HG03575 (cell line): Measurements from ENCODE around the gene NOC2L.

ENCODE experiments used
- ATAC-seq: cut with Tn5 transposase; IDR thresholded peaks from one replicate; pipeline ENCODE4 v1.9.1; 2021; ENCODE audit not compliant: unreplicated experiment, insufficient number of reproducible peaks, low FRiP score; ENCODE audit errors: extremely low read depth

Gene NOC2L

DNA sequence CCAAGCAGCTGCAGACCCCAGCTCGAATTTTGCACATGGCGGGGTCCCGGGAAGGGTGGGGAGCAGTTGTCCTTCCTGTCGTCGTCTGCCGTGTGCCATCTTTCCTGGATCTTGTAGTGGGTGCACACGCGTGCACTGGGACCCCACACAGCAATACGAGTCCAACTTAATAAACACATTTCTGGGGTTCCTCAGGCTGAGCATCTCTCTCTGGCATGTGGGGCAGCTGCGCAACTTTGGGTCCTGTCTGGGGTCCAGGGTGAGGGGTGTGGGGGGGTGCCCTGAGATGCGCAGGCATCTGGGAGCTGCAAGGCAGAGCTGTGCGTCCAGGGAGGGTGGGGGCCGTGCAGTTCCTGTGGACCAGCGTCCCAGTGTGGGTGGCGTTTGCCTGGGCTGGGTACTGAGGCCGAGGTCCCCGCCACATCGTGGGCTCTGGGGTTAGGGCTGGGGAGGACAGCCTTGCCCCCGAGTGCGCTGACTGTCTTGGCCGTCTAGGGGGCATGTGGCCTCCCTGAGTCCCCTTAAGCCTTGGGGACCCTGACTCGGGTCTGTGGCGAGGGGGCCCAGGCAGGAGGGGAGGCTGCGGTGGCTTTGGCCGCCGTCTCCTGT lies 6.6 kb upstream of the NOC2L start:
- no peak for ATAC-seq

DNA sequence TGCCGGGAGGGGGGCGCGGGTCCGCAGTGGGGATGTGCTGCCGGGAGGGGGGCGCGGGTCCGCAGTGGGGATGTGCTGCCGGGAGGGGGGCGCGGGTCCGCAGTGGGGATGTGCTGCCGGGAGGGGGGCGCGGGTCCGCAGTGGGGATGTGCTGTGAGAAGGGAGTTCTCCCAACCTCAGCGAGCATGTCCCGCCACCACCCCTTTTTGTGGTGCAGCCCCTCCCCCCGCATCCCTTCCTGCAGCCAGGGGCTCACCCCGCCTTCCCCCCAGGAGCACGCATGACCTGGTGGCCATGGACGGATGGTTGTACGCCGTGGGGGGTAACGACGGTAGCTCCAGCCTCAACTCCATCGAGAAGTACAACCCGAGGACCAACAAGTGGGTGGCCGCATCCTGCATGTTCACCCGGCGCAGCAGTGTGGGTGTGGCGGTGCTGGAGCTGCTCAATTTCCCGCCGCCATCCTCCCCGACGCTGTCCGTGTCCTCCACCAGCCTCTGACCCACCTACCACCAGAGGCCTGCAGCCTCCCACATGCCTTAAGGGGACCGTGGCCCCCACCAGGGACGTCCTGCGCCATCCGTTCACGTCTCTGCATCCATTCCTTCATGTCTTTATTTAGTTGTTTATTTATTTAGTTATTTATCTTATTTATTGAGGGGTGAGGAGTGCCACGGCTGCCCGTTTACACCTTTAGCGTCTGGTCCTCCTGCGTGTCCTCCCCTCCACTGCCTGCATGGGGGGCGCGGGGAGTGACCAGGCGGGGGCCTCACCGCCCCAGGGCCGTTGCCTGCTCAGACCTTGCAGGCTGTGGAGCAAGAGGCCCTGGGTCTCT lies 5.9 kb upstream of the NOC2L start:
- no peak for ATAC-seq

DNA sequence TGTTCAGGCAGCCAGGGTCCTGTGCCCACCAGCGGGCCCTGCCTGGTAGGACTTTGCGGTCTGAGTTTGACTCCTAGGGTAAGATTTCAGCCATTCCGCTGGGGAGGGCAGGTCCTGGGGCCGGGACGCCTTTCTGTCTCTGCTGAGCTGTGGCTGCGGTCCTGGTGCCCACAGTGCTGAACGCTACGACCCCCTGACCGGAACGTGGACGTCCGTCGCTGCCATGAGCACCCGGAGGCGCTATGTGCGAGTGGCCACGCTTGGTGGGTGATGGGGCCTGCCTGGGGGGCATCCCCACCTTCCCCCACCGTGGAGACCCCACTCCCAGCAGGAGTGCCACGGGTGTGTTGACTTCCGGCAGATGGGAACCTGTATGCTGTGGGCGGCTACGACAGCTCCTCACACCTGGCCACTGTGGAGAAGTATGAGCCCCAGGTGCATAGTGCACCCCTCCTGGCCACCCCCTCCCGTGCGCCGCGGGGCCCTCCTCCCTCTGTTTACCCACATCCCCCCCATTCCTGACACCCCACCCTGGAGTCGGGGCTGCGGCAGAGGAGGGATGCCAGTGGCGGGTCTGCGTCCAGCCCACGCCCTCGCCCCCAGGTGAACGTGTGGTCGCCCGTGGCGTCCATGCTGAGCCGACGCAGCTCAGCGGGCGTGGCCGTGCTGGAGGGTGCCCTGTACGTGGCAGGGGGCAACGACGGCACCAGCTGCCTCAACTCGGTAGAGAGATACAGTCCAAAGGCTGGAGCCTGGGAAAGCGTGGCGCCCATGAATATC lies 4.9 kb upstream of the NOC2L start:
- no peak for ATAC-seq

DNA sequence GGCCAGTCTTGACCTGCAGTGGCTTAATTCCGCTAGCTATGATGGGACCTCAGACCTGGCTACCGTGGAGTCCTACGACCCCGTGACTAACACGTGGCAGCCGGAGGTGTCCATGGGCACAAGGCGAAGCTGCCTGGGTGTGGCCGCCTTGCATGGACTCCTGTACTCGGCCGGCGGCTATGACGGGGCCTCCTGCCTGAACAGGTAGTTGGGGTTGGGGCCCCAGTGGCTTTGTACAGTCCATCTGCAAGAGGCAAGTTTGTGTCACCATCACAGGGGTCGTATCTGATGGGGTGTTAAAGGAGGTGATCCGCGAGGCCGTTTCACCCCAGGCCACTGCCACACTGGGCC lies 4.2 kb upstream of the NOC2L start:
- ATAC-seq: no peak

DNA sequence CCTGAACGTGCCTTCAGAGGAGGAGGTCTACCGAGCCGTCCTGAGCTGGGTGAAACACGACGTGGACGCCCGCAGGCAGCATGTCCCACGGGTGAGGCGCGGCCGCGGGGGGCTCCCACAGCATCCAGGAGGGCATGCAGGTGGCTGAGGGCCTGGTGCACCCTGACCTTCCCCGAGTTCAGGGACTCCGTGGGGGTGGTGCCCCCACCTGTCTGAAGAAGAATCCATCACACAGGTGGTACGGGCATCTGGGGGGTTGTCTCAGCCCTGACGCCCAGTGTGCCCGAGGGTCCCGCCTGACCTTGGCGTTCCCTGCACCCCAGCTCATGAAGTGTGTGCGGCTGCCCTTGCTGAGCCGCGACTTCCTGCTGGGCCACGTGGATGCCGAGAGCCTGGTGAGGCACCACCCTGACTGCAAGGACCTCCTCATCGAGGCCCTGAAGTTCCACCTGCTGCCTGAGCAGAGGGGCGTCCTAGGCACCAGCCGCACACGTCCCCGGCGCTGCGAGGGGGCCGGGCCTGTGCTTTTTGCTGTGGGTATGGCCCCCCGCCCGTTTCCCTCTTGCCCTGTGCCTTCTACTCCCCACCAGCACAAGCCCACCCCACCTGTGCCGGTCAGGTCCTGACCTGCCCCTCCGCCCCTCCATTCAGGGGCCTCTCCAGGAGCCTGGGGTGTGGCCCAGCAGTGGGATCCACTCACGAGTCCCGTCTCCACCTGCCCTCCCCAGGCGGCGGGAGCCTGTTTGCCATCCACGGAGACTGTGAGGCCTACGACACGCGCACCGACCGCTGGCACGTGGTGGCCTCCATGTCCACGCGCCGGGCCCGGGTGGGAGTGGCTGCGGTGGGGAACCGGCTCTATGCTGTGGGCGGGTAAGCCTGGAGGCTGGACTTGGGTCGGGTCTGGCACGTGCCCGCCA lies 3.6 kb upstream of the NOC2L start:
- ATAC-seq: no peak

DNA sequence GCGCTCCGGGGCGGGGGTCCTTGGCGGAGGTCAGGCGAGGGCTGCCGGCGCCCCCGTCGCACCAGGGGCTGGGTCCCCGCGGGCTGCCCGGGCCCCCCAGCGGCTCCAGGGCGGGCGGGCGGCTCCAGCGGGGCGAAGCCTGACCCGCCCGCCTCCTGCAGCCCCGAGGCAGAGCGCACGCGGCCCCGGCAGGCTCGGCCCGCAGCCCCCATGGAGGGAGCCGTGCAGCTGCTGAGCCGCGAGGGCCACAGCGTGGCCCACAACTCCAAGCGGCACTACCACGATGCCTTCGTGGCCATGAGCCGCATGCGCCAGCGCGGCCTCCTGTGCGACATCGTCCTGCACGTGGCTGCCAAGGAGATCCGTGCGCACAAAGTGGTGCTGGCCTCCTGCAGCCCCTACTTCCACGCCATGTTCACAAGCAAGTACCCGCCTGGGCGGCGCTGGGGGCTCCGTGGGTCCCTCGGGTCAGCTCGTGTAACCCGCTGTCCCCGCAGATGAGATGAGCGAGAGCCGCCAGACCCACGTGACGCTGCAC lies 2.1 kb upstream of the NOC2L start:
- ATAC-seq: no peak

DNA sequence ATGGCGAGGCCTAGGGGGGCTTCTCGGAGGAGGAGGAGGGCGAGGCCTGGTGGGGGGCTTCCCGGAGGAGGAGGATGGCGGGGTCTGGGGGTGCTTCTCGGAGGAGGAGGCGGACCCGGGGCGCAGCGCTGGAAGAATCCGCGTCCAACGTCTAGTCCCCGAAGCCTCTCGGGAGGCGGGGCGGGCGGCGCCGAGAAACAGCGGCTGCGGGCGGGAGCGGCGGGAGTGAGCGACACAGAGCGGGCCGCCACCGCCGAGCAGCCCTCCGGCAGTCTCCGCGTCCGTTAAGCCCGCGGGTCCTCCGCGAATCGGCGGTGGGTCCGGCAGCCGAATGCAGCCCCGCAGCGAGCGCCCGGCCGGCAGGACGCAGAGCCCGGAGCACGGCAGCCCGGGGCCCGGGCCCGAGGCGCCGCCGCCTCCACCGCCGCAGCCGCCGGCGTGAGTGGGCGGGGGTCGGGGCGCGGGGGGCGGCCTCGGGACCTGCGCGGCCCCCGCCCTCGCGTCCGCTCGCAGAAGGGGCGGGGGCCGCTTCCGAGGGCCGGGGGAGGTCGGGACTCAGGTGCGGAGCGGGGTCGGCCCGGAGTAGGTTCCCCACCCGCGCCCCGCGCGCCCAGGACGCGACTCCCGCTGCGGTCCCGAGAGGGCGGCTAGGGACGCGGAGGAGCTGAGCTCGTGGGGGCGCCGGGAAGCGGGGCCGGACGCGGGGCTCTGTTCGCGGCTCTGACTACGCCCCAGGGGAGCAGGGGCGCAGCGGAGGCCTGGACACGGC lies 1.5 kb upstream of the NOC2L start, which contains the start of gene KLHL17:
Gene KLHL17, plus strand, starts transcription at position 222 of the 769 bp plus-strand sequence. Its CDS starts 110 bp downstream, at position 332.
- no peak for ATAC-seq

DNA sequence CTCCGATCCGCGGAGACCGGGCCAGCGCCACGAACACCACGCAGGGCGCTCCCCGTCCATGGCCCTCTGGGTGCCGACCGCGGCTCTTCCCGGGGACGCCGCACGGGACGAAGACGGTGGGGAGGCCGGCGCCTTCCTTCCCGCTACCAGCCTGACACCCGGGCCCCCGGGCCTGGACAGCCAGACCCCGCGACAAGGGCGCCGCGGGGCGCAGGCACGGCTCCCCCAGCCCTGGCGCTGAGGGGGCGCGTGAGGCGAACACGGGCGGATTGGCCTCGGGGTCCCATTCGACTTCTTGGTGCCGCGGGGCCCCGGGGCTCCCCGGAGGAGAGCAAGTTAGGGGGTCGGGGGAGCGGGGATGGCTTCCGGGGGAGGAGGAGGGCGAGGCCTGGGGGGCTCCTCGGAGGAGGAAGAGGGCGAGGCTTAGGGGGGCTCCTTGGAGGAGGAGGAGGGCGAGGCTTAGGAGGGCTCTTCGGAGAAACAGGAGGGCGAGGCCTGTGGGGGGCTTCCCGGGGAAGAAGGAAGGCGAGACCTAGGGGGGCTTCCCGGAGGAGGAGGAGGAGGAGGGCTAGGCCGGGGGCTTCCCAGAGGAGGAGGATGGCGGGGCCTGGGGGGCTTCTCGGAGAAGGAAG lies 791 bp upstream of the NOC2L start:
- no peak for ATAC-seq

DNA sequence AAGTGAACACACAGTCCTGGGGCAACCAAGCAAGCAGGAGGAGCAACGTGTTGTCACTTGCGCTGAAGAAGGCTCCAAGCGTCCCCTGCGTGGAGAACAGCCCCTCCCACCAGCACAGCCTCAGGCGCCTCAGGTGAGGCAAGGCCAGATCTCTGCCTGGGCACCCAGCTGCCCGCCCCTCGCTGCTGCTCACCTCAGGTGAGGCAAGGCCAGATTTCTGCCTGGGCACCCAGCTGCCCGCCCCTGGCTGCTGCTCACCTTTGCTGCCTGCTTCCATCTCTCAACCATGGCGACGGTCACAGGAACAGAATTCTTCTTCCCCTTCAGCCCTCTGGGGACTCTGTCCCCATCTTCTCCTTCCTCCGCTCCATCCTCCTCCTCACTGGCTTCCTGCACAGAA lies 2.4 kb downstream of the NOC2L start:
- no peak for ATAC-seq

DNA sequence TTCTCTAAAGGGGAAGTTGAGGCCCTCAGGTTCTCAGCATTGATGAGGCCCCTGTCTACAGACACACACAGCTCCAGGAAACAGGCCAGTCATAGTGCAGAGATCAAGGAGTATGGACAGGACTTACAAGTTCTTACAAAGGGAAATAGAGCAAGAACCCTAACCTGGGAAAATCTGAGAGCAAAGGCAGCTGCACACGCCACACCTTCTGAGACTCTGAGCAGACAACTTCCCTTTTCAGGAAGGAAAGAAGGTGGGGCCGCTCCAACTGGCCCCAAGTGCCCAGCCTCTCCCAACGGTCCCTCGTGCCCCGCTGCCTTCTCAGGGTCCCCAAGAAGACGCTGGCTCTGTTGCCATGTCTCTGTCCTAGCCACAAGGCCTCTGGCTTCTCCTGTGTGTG lies 3.6 kb downstream of the NOC2L start:
- ATAC-seq: no peak

DNA sequence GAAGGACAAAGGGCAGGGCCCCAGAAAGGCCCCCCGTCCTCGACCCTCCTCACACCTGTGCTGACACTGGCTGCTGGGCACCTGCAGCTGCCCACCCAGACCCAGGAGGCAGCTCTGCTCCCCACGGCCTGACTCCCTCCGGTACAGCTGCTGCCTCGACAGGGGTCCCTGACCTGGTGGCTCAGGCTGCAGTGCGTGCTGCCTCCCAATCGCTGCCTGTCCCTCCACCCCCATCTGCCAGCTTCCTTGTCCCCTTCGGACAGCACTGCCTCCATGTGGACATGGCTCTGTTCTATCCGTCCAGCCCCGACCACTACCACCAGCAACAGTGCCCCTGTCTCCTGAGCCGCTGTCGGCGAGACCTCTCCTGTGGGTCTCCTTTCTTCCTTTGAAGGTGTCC lies 4.1 kb downstream of the NOC2L start:
- ATAC-seq: no peak

DNA sequence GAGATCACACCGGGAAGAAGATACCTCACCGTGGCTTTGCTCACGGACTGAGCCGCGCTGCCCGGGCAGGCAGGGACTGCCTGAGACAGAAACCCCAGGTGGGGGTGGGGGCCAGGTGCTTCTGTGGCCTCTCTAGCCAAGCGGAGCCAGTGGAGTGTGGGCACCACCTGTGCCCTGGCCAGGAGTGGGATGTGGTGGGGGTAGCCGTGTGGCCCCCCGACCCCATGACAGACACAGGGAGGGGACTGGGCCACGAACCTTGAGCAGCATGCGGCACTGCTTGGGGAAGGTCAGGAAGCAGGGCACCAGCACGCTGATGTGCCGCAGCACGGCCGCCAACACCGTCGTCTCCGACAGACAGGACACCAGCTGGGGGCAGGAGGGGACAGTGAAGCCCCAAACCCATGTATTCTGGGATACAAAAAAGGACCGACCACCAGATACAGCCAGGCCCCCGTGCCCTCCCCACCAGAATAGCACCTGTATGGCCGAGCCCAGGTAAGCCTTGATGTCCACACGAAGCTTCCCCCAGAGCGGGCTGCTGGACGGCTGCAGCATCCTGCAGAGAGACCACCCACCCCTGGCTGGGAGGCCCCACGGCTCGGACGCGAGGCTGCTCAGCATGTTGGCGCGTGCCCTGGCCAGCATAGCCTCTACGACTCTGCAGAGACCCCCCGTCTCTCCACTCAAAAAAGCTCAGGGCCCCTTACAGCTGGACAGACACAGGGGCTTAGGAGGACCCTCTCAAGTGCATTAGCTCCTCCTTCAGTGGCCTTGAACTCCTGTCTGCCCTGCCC lies 5.3 kb downstream of the NOC2L start:
- ATAC-seq: no peak

DNA sequence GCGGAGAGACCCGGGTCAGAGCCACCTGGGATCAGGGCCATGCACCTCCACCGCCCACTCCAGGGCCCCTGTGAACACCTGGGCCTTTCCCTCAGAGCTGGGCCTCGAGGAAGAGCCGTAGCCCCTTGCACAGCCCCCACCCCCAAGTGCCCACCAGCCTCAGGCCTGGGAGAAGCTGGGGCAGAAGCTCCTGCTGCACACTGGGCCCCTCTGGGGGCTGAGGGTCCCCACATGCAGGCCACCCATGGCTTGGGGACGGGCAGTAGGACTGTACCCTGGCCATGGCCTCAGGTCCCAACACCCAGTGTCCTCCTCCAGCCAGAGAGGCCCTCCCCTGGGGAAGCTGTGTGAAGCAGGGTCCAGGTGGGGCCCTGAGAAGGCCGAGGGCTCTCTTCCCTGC lies 6.5 kb downstream of the NOC2L start:
- ATAC-seq: no peak

DNA sequence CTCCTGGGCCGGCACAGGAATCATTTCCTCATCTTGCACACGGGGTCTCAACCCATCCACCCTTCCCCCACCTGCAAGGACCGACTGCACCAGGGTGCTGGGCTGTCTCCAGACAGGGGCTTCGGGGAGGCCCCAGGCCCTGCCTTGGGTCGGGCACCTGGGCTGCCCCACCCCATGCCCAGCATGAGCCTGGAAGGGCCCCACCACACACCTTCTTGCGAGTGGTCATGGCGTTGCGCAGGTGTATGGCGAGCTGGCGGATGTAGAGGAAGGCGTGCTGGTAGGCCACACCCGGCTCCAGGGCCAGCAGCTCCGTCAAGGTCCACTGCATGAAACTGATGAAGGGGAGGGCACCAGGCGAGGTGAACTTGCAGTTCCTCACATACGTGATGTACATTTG lies 6.9 kb downstream of the NOC2L start:
- no peak for ATAC-seq

DNA sequence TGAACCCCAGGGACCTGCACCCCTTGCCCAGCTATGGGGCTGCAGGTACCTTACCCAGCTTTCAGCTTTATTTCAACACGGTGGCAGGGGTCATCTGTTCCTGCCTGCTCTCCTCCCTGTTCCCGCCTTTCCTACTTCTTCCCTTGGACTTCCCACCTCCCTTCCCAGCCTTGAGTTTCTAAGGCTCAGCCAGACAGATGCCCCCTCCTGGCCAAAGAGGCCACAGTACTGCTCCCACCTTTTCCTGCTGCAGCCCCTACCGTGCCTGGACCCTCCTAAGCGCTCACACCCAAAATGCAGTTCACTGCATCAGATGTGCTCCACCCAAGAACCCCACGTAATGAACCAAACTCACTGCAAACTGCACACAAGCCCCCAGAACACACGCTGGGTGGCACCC lies 7.7 kb downstream of the NOC2L start:
- no peak for ATAC-seq

DNA sequence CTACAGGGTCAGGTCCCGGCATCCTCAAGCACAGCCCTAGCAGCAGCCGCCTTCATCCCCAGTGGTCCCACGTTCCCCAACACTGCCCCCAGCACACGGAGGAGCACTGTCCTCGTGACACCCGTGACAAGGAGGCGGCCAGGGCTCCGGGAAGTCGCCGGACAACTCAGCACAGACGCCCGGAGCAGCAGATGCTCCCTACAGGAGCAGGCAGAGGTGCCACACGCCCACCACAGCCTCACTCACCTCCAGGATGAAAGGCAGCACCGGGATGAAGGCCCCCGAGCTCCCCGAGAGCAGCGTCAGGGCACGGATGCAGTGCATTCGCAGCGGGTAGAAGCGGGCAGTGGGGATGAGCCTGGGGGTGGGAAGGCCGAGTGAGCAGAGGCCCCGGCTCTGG lies 8.2 kb downstream of the NOC2L start:
- ATAC-seq: no peak

DNA sequence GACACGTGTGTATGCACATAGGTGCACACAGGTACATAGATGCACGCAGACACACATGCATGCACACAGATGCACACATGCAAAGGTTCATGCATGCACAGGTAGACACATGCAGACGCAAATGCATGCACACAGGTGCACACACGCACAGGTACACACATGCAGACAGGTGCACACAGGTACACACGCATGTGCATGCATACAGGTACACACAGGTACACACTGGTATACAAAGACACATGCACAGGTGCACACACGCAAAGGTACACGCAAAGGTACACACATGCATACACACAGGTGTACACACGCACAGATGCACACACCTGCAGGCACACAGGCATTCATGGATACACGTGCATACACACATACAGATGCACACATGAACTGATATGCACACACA lies 8.8 kb downstream of the NOC2L start:
- no peak for ATAC-seq
